MCF 10A (cell line): ENCODE measurements around the gene NDUFAF7. TPM values are rescaled to one million over a fixed set of nuclear protein-coding genes. Genes with fewer than 3 reads are reported as not detected.
"Not testable (repeated sequence)": the region's sequence is repeated elsewhere in the genome, so short reads cannot be mapped to it uniquely, and the experiment has no call there.

ENCODE experiments used
- BruUV-seq: library from RNA; stranded (reverse); fragments of 400-500 nt; replicated peaks from 2 replicates; lab custom pipeline; 2021; lab: Mats Ljungman, UMichigan
- CTCF ChIA-PET: fragments of 300-600 bp; sonication (Branson Sonifier 250); formaldehyde crosslinking; extraction: SDS; loops from one replicate; lab custom pipeline; 2021; ENCODE audit warnings: antibody characterized with exemption, inconsistent platforms; lab: Yijun Ruan, JAX
- POLR2A ChIA-PET: fragments of 300-600, 350-650 bp; sonication (Branson Sonifier 250); formaldehyde crosslinking; extraction: SDS; loops from one replicate; lab custom pipeline; 2020; ENCODE audit warnings: antibody characterized with exemption, inconsistent platforms; lab: Yijun Ruan, JAX
- DNase-seq: peaks from one replicate; pipeline ENCODE4 v3.0.0-alpha.2; 2018; ENCODE audit not compliant: unreplicated experiment
- H3K27ac Mint-ChIP-seq: one replicate; pipeline ENCODE4 v1.8.0; 2022; ENCODE audit warnings: mild to moderate bottlenecking, low read depth, mixed read lengths; ENCODE audit not compliant: unreplicated experiment
- H3K27me3 Mint-ChIP-seq: one replicate; pipeline ENCODE4 v1.8.0; 2022; ENCODE audit warnings: mixed read lengths; ENCODE audit not compliant: insufficient read depth, unreplicated experiment
- H3K36me3 Mint-ChIP-seq: one replicate; pipeline ENCODE4 v1.8.0; 2022; ENCODE audit warnings: mild to moderate bottlenecking, moderate library complexity, mixed read lengths; ENCODE audit not compliant: insufficient read depth, unreplicated experiment
- H3K4me1 Mint-ChIP-seq: one replicate; pipeline ENCODE4 v1.8.0; 2022; ENCODE audit warnings: mixed read lengths; ENCODE audit not compliant: insufficient read depth, unreplicated experiment
- H3K4me3 Mint-ChIP-seq: one replicate; pipeline ENCODE4 v1.8.0; 2022; ENCODE audit warnings: mild to moderate bottlenecking, moderate library complexity, mixed read lengths; ENCODE audit not compliant: unreplicated experiment
- H3K9me3 Mint-ChIP-seq: one replicate; pipeline ENCODE4 v1.8.0; 2022; ENCODE audit warnings: mixed read lengths; ENCODE audit not compliant: unreplicated experiment
- intact Hi-C: fragments of 100-400 bp; cut with micrococcal nuclease; formaldehyde crosslinking; loops from 2 replicates; pipeline ENCODE4 v1.14.1; 2022
- total RNA-seq: library from RNA; stranded (reverse); gene quantifications from 2 replicates; pipeline ENCODE4 v1.2.3, GENCODE V29; 2022
- TF ChIP-seq, protein P1 (sequence below): fragments of 200-600 bp; IDR thresholded peaks from one replicate; pipeline ENCODE4 v1.8.0; 2022; ENCODE audit warnings: antibody characterized with exemption, mild to moderate bottlenecking; ENCODE audit not compliant: unreplicated experiment

NDUFAF7 gene
- total RNA-seq, 1 experiment from 2014 or later = 16.1 TPM

- no peak for DNase-seq
- no TSS peak for BruUV-seq
- H3K4me1 Mint-ChIP-seq = peaks cover 6% of the 10 kb centered on the region
- H3K4me3 Mint-ChIP-seq = no peak overlapping the region
- peaks cover 67% of the 10 kb centered on the region for H3K36me3 Mint-ChIP-seq
- POLR2A ChIA-PET = no interaction called here
- TF ChIP-seq, protein P1, sequence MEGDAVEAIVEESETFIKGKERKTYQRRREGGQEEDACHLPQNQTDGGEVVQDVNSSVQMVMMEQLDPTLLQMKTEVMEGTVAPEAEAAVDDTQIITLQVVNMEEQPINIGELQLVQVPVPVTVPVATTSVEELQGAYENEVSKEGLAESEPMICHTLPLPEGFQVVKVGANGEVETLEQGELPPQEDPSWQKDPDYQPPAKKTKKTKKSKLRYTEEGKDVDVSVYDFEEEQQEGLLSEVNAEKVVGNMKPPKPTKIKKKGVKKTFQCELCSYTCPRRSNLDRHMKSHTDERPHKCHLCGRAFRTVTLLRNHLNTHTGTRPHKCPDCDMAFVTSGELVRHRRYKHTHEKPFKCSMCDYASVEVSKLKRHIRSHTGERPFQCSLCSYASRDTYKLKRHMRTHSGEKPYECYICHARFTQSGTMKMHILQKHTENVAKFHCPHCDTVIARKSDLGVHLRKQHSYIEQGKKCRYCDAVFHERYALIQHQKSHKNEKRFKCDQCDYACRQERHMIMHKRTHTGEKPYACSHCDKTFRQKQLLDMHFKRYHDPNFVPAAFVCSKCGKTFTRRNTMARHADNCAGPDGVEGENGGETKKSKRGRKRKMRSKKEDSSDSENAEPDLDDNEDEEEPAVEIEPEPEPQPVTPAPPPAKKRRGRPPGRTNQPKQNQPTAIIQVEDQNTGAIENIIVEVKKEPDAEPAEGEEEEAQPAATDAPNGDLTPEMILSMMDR = no peak
- intact Hi-C loops = no loop called here
- CTCF ChIA-PET = interaction anchor here (0.6 to 1.2 kb wide), 4 partner anchors 12 to 32 kb away, joined by 3 to 5 read pairs (median 3); no protein-coding TSS in a partner anchor
- no peaks in the 10 kb centered on the region for H3K27me3 Mint-ChIP-seq
- H3K9me3 Mint-ChIP-seq = peaks cover 15% of the 10 kb centered on the region
- H3K27ac Mint-ChIP-seq = no peak overlapping the region
Measured at GRCh38 chr2:37201208-37201607, 30.2 kb upstream of the NDUFAF7 start.

GRCh38 chr2:37201766-37202165 lies 29.7 kb upstream of the NDUFAF7 start:
- H3K27ac Mint-ChIP-seq = no peak overlapping the region
- H3K36me3 Mint-ChIP-seq = peaks cover 73% of the 10 kb centered on the region
- no peak overlapping the region for H3K4me3 Mint-ChIP-seq
- H3K9me3 Mint-ChIP-seq = peaks cover 15% of the 10 kb centered on the region
- TF ChIP-seq, protein P1 = no peak
- intact Hi-C loops = no loop called here
- CTCF ChIA-PET = interaction anchor here (0.9 to 1.0 kb wide), 2 partner anchors 21 to 33 kb away, joined by 3 read pairs; no protein-coding TSS in a partner anchor
- H3K4me1 Mint-ChIP-seq = peaks cover 6% of the 10 kb centered on the region
- POLR2A ChIA-PET = no interaction called here
- no TSS peak for BruUV-seq
- H3K27me3 Mint-ChIP-seq = no peaks in the 10 kb centered on the region
- no peak for DNase-seq

GRCh38 chr2:37203708-37204107 lies 27.8 kb upstream of the NDUFAF7 start:
- intact Hi-C loops = no loop called here
- DNase-seq = no peak
- BruUV-seq = no TSS peak
- TF ChIP-seq, protein P1 = no peak
- H3K36me3 Mint-ChIP-seq = peaks cover 87% of the 10 kb centered on the region
- H3K4me3 Mint-ChIP-seq = no peak overlapping the region
- H3K27ac Mint-ChIP-seq = no peak overlapping the region
- CTCF ChIA-PET = interaction anchor here (0.6 to 1.0 kb wide), 2 partner anchors 17 to 807 kb away, joined by 3 to 4 read pairs; no protein-coding TSS in a partner anchor
- no peaks in the 10 kb centered on the region for H3K27me3 Mint-ChIP-seq
- H3K4me1 Mint-ChIP-seq = peaks cover 6% of the 10 kb centered on the region
- POLR2A ChIA-PET = interaction anchor here (1.8 kb wide), 1 partner anchor 10 kb away, joined by 7 read pairs; no protein-coding TSS in a partner anchor
- peaks cover 25% of the 10 kb centered on the region for H3K9me3 Mint-ChIP-seq

DNA sequence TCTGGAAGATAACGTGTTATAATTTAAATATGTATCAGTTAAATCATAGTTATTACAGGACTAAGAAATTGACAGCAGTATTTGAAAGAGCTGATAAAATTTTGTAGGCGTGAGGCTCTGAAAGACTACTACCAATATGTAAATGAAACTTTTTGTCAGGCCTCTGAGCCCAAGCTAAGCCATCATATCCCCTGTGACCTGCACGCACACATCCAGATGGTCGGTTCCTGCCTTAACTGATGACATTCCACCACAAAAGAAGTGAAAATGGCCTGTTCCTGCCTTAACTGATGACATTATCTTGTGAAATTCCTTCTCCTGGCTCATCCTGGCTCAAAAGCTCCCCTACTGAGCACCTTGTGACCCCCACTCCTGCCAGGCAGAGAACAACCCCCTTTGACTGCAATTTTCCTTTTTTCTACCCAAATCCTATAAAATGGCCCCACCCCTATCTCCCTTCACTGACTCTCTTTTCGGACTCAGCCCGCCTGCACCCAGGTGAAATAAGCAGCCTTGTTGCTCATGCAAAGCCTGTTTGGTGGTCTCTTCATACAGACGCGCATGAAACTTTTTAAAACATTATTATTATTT lies 26.3 kb upstream of the NDUFAF7 start:
- BruUV-seq, H3K27me3 Mint-ChIP-seq, CTCF ChIA-PET, H3K4me3 Mint-ChIP-seq, H3K27ac Mint-ChIP-seq, H3K4me1 Mint-ChIP-seq, intact Hi-C loops, DNase-seq: not testable (repeated sequence)
- H3K9me3 Mint-ChIP-seq = peaks cover 25% of the 10 kb centered on the region
- H3K36me3 Mint-ChIP-seq = peaks cover 91% of the 10 kb centered on the region
- POLR2A ChIA-PET = interaction anchor here (0.7 to 2.2 kb wide), 3 partner anchors 8 to 21 kb away, joined by 3 to 7 read pairs (median 5); no protein-coding TSS in a partner anchor
